Smooth muscle cell (in vitro differentiated cells): ENCODE measurements around the gene CACNG7. TPM values are rescaled to one million over a fixed set of nuclear protein-coding genes. Genes with fewer than 3 reads are reported as not detected.

ENCODE experiments used
- DNase-seq: peaks from one replicate; lab custom pipeline; 2025; ENCODE audit not compliant: unreplicated experiment; lab: John Stamatoyannopoulos, UW
- H2AFZ ChIP-seq: fragments of 200-600 bp; sonication (generic); 2 replicates; pipeline ENCODE4 v1.6.0; 2016; ENCODE audit warnings: antibody characterized with exemption, low read depth, mild to moderate bottlenecking
- H3F3A ChIP-seq: fragments of 200-600 bp; sonication (generic); 2 replicates; pipeline ENCODE4 v1.6.0; 2017; ENCODE audit warnings: antibody characterized with exemption, low read depth
- H3K27ac ChIP-seq: fragments of 200-600 bp; sonication (generic); 2 replicates; pipeline ENCODE4 v1.5.1; 2016; ENCODE audit warnings: low read depth, mild to moderate bottlenecking
- H3K27me3 ChIP-seq: fragments of 200-600 bp; sonication (generic); 2 replicates; pipeline ENCODE4 v1.6.1; 2016; ENCODE audit warnings: low read depth, mild to moderate bottlenecking
- H3K36me3 ChIP-seq: fragments of 200-600 bp; sonication (generic); 2 replicates; pipeline ENCODE4 v1.5.1; 2016; ENCODE audit warnings: low read depth
- H3K4me1 ChIP-seq: fragments of 200-600 bp; sonication (generic); 2 replicates; pipeline ENCODE4 v1.5.1; 2016; ENCODE audit warnings: low read depth
- H3K4me2 ChIP-seq: fragments of 200-600 bp; sonication (generic); 2 replicates; pipeline ENCODE4 v1.6.0; 2016; ENCODE audit warnings: mild to moderate bottlenecking
- H3K4me3 ChIP-seq: fragments of 200-600 bp; sonication (generic); 2 replicates; pipeline ENCODE4 v1.5.1; 2016; ENCODE audit warnings: mild to moderate bottlenecking
- H3K79me2 ChIP-seq: fragments of 200-600 bp; sonication (generic); 2 replicates; pipeline ENCODE4 v1.6.0; 2016; ENCODE audit warnings: low read depth, mild to moderate bottlenecking
- H3K9ac ChIP-seq: fragments of 200-600 bp; sonication (generic); 2 replicates; pipeline ENCODE4 v1.6.0; 2016; ENCODE audit warnings: low read depth
- H3K9me3 ChIP-seq: fragments of 200-600 bp; sonication (generic); replicated peaks from 2 replicates; pipeline ENCODE4 v1.5.1; 2016; ENCODE audit warnings: low read depth
- H4K20me1 ChIP-seq: fragments of 200-600 bp; sonication (generic); 2 replicates; pipeline ENCODE4 v1.6.0; 2016; ENCODE audit warnings: low read depth
- WGBS: methylation state at CpG from one replicate; pipeline ENCODE4 v1.1.7; 2016; ENCODE audit warnings: low lambda C conversion rate; 5-methylcytosine and 5-hydroxymethylcytosine counted together
- polyA plus RNA-seq: library from polyadenylated mRNA; unstranded; fragments of >200 nt; fragmentation: Nextera tagmentation; extraction: Ambion mirVana; gene quantifications from 2 replicates; pipeline ENCODE4 v1.2.1, GENCODE V29; 2016
- total RNA-seq: library from RNA; depleted of rRNA; stranded (reverse); fragments of >200 nt; gene quantifications from 2 replicates; pipeline ENCODE4 v1.2.3, GENCODE V29; 2014
- TF ChIP-seq, protein P1 (sequence below): fragments of 200-600 bp; sonication (generic); IDR thresholded peaks from 2 replicates; pipeline ENCODE4 v1.5.1; 2017; ENCODE audit warnings: borderline replicate concordance, mild to moderate bottlenecking, antibody characterized with exemption; ENCODE audit not compliant: insufficient read depth, poor library complexity, severe bottlenecking

The CACNG7 gene
- total and polyA plus RNA-seq, 2 experiments from 2014 or later, result 1.3 to 6.1 TPM

DNA sequence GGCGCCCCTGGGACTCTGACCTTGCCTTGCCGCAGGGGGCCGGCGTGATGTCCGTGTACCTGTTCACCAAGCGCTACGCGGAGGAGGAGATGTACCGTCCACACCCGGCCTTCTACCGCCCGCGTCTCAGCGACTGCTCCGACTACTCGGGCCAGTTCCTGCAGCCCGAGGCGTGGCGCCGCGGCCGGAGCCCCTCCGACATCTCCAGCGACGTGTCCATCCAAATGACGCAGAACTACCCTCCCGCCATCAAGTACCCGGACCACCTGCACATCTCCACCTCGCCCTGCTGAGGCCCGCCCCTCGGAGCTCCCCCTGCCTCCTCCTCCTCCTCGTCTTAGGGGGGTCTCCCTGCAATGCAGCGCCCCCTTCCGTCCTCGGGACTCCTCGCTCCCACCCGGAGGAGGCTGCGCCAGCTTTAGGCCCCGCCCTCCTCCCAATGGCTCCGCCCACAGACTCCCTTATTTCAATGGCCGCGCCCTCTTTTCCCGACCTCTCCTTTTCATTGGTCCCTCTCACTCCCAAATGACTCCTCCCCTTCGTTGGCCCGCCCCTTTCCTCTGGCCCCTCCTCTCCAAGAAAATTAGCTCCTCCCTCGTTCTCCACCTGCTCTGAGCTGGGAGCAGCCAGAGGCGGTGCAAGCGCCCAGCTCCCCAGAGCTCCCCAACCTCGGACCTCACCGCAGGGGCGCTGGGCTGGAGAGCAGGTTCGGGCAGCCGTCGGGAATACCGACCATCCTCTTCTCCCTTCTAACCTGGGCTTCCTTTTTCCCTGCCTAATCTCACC is 33.1 kb downstream of the CACNG7 start:
- Histone ChIP-seq H2AFZ (no peak overlapping the region), H3K9me3 (no peaks in the 10 kb centered on the region), H3K36me3 (no peaks in the 10 kb centered on the region), H3K4me1 (no peaks in the 10 kb centered on the region), H3K4me2 (no peak overlapping the region), H3K27ac (no peak overlapping the region), H3F3A (no peaks in the 10 kb centered on the region), H3K79me2 (no peaks in the 10 kb centered on the region), H4K20me1 (no peaks in the 10 kb centered on the region), H3K27me3 (peaks cover 35% of the 10 kb centered on the region), H3K4me3 (no peak overlapping the region), H3K9ac (no peak overlapping the region)
- TF ChIP-seq, protein P1, sequence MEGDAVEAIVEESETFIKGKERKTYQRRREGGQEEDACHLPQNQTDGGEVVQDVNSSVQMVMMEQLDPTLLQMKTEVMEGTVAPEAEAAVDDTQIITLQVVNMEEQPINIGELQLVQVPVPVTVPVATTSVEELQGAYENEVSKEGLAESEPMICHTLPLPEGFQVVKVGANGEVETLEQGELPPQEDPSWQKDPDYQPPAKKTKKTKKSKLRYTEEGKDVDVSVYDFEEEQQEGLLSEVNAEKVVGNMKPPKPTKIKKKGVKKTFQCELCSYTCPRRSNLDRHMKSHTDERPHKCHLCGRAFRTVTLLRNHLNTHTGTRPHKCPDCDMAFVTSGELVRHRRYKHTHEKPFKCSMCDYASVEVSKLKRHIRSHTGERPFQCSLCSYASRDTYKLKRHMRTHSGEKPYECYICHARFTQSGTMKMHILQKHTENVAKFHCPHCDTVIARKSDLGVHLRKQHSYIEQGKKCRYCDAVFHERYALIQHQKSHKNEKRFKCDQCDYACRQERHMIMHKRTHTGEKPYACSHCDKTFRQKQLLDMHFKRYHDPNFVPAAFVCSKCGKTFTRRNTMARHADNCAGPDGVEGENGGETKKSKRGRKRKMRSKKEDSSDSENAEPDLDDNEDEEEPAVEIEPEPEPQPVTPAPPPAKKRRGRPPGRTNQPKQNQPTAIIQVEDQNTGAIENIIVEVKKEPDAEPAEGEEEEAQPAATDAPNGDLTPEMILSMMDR, result no peak
- WGBS, result 12% methylated on average over 32 of the region's 55 CpGs
- no peak for DNase-seq

DNA sequence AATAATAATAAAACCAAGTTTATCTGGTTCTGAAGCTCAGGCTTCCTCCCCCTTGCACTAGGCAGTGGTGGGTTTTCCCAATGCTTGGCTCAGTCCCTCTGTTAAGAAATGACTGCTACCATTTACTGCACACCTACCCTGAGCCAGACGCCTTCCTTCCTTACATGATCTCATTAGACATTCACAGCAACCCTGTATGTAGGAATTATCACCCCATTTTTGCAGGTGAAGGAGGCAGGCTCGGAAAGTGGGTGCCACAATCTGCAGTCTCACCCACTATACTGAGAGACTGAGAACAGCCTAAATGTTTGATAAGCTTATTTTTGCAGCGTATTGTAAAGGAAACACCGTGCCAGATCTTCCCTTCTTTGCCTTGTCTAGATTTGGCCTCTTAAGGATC is 35.3 kb downstream of the CACNG7 start:
- peaks cover 35% of the 10 kb centered on the region for H3K27me3 ChIP-seq
- 90% methylated on average over 4 of the region's 4 CpGs for WGBS

DNA sequence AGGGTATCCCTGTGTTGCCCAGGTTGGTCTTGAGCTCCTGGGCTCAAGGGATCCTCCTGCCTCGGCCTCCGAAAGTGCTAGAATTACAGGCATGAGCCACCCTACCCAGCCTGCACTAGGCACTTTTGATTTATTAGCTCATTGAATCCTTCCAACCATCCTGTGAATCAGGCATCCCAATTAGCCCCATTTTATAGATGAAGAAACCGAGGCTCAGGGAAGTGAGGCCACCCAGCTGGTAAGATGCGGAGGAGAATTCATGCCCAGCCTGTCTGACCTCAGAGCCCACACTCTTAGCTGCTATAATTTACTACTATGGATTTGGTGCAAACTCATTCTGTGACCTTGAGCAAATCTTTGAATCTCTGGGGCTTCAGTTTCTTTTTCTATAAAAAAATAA is 35.9 kb downstream of the CACNG7 start:
- Histone ChIP-seq H3K36me3 (no peaks in the 10 kb centered on the region), H3K79me2 (no peaks in the 10 kb centered on the region), H3K4me2 (no peak overlapping the region), H2AFZ (no peak overlapping the region), H3K9ac (no peak overlapping the region), H3K27me3 (peaks cover 35% of the 10 kb centered on the region), H3K27ac (no peak overlapping the region), H3K9me3 (no peaks in the 10 kb centered on the region), H3K4me1 (no peaks in the 10 kb centered on the region), H4K20me1 (no peaks in the 10 kb centered on the region), H3K4me3 (no peak overlapping the region), H3F3A (no peaks in the 10 kb centered on the region)
- TF ChIP-seq, protein P1, result no peak
- no peak for DNase-seq
- WGBS, result 94% methylated on average over 4 of the region's 4 CpGs

More for the DNA sequence above, 35.3 kb downstream of the CACNG7 start:
- H3K4me2 ChIP-seq, result no peak overlapping the region
- H3F3A ChIP-seq, result no peaks in the 10 kb centered on the region
- no peak overlapping the region for H3K4me3 ChIP-seq
- no peak overlapping the region for H3K9ac ChIP-seq
- DNase-seq, result no peak
- no peak overlapping the region for H2AFZ ChIP-seq
- H3K9me3 ChIP-seq, result no peaks in the 10 kb centered on the region
- TF ChIP-seq, protein P1, result no peak
- no peaks in the 10 kb centered on the region for H4K20me1 ChIP-seq
- H3K27ac ChIP-seq, result no peak overlapping the region
- no peaks in the 10 kb centered on the region for H3K36me3 ChIP-seq
- no peaks in the 10 kb centered on the region for H3K79me2 ChIP-seq
- no peaks in the 10 kb centered on the region for H3K4me1 ChIP-seq

DNA sequence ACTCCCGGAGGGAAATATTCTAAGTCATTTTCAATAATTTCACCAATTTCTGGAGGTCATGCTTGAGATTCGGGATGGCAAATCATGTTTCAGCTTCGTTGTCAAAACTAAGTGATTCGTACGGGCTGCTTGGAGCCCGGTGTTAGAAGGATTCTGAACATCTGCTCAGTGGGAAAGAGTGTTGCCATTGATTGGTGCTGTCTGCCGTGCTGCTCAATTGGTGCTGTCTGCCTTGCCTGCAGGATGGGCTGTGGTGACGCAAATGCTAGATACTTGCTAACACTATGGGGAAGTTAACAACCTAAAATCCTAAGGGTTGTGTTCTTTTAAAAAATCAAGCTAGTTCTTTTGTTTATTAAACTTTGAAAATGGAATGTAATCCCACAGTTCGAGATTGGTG is 36.4 kb downstream of the CACNG7 start:
- WGBS, result 31% methylated on average over 9 of the region's 9 CpGs
- Histone ChIP-seq H3K4me2 (no peak overlapping the region), H3K9ac (no peak overlapping the region), H3K79me2 (no peaks in the 10 kb centered on the region), H3K9me3 (no peaks in the 10 kb centered on the region), H3K27me3 (peaks cover 35% of the 10 kb centered on the region), H3K4me3 (no peak overlapping the region), H3F3A (no peaks in the 10 kb centered on the region), H3K27ac (no peak overlapping the region), H4K20me1 (no peaks in the 10 kb centered on the region), H3K4me1 (no peaks in the 10 kb centered on the region), H3K36me3 (no peaks in the 10 kb centered on the region), H2AFZ (no peak overlapping the region)
- TF ChIP-seq, protein P1, result no peak
- DNase-seq, result no peak
